22Rv1 (cell line): ENCODE data around the gene CHST3.

Source experiments
- ZFX ChIP-seq: fragments of 450-650 bp; IDR thresholded peaks from 2 replicates; pipeline ENCODE4 v1.6.1; 2017; ENCODE audit warnings: antibody characterized with exemption, borderline replicate concordance
- TF ChIP-seq, protein P1 (sequence below): fragments of 450-650 bp; IDR thresholded peaks from 2 replicates; pipeline ENCODE4 v1.5.1; 2017; ENCODE audit warnings: mild to moderate bottlenecking

DNA sequence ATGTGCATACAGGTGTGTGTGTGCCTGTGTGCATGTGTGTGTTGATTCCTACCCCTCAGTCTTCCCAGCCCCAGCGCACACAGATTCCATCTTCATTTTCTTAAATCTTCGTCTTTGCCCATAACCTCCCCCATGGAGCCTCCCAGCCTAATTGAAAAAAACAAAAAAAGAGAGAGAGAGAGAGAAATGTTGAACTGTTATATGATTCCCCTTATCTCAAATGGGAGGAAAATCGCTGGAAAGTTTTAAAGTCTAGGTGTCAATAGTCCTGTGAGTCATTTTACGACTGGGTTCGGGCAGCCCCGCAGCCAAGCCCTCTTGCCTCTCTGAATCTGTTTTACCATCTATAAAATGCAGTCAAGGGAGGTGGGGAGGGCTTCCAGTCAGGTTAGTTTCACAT is 63.3 kb downstream of the CHST3 start:
- TF ChIP-seq, protein P1, sequence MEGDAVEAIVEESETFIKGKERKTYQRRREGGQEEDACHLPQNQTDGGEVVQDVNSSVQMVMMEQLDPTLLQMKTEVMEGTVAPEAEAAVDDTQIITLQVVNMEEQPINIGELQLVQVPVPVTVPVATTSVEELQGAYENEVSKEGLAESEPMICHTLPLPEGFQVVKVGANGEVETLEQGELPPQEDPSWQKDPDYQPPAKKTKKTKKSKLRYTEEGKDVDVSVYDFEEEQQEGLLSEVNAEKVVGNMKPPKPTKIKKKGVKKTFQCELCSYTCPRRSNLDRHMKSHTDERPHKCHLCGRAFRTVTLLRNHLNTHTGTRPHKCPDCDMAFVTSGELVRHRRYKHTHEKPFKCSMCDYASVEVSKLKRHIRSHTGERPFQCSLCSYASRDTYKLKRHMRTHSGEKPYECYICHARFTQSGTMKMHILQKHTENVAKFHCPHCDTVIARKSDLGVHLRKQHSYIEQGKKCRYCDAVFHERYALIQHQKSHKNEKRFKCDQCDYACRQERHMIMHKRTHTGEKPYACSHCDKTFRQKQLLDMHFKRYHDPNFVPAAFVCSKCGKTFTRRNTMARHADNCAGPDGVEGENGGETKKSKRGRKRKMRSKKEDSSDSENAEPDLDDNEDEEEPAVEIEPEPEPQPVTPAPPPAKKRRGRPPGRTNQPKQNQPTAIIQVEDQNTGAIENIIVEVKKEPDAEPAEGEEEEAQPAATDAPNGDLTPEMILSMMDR: no peak
- no peak for TF ChIP-seq ZFX
